Colonic mucosa (tissue), 4 donors: ENCODE measurements around the gene ZNF552. TPM values are rescaled to one million over a fixed set of nuclear protein-coding genes. Genes with fewer than 3 reads are reported as not detected.
"Not testable (repeated sequence)": the region's sequence is repeated elsewhere in the genome, so short reads cannot be mapped to it uniquely, and the experiment has no call there.

ENCODE experiments used
- DNase-seq: peaks from one replicate; pipeline ENCODE4 v3.0.0-alpha.2; 2020
- H3K27ac ChIP-seq: fragments of 200-600 bp; one replicate; pipeline ENCODE4 v1.8.0; 2021
- H3K27me3 ChIP-seq: fragments of 200-600 bp; one replicate; pipeline ENCODE4 v1.8.0; 2021
- H3K36me3 ChIP-seq: fragments of 200-600 bp; one replicate; pipeline ENCODE4 v1.8.0; 2021
- H3K4me1 ChIP-seq: fragments of 200-600 bp; one replicate; pipeline ENCODE4 v1.8.0; 2021; ENCODE audit warnings: mild to moderate bottlenecking
- H3K4me3 ChIP-seq: fragments of 200-600 bp; one replicate; pipeline ENCODE4 v1.8.0; 2021
- H3K9ac ChIP-seq, 2 donors: one replicate each; pipeline ENCODE4 v1.7.0; 2013; ENCODE audit warnings: control low read depth in 2 of 2, low read depth in 2 of 2, low read length in 2 of 2
- H3K9me3 ChIP-seq: fragments of 200-600 bp; one replicate; pipeline ENCODE4 v1.8.0; 2021
- CTCF ChIP-seq: fragments of 200-600 bp; IDR thresholded peaks from one replicate; pipeline ENCODE4 v1.8.0; 2022; ENCODE audit warnings: antibody characterized with exemption, mild to moderate bottlenecking
- intact Hi-C: fragments of 100-400 bp; cut with DNase I; formaldehyde crosslinking; loops from one replicate; pipeline ENCODE4 v1.14.1; 2022
- total RNA-seq, 2 donors: library from RNA; stranded (reverse); fragmentation: NEBNext Ultra II Directional in 1 of 2; extraction: Animal tissue kit (Norgen Biotek cat#: 25700) in 1 of 2; gene quantifications; one replicate each; pipeline ENCODE4 v1.2.1, GENCODE V29; 2021
- donor health status: healthy.
- donor health status: DM: no; HTN: no; CAD: no.
- donor health status: DM: no; HTN: no; CAD: no.

The ZNF552 gene
- total RNA-seq, 2 donors from 2014 or later: 21.7 to 24.8 TPM

- peaks cover 15% of the 10 kb centered on the region for H3K4me1 ChIP-seq
Observed at GRCh38 chr19:57816652-57817051, 1.9 kb upstream of the ZNF552 start.

DNA sequence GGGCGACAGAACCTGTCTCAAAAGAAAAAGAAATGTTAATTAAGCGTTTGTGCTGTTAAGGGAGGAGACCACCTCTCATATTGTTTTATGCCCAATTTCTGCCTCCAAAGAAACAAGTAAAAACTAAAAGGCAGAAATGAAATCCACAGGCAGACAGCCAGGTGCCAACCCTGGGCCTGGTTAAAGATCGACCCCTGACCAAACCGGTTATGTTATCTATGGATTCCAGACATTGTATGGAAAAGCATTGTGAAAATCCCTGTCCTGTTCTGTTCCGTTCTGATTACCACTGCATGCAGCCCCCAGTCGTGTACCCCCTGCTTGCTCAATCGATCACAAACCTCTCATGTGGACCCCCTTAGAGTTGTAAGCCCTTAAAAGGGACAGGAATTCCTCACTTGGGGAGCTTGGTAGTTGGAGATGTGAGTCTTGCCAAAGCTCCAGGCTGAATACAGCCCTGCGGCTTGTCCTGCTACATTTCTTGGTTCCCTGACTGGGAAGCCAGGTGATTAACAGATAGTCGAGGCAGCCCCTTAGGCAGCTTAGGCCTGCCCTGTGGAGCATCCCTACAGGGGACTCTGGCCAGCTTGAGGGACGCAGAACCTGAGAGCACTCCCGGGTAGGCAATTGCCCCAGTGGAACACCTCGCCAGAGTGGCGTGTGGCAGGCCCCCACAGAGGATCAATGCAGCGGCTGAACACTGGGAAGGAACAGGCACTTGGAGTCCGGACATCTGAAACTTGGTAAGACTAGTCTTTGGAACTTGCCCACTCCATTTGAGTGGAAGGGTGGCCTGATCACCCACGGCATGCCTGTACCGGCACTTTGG lies 748 bp upstream of the ZNF552 start:
- intact Hi-C loops: no loop called here
- peak overlapping the region; percentile 81 for H3K4me3 ChIP-seq
- peak overlapping the region in 1 of 2 donors; percentile 92 for H3K9ac ChIP-seq
- H3K4me1 ChIP-seq: peaks cover 11% of the 10 kb centered on the region
- H3K27me3 ChIP-seq: no peaks in the 10 kb centered on the region
- H3K36me3 ChIP-seq: no peaks in the 10 kb centered on the region
- no peak for DNase-seq
- no peaks in the 10 kb centered on the region for H3K9me3 ChIP-seq
- peak overlapping the region; percentile 62 for H3K27ac ChIP-seq
- no peak for TF ChIP-seq CTCF

More at GRCh38 chr19:57816652-57817051, 1.9 kb upstream of the ZNF552 start:
- no peak overlapping the region for H3K9ac ChIP-seq
- no peaks in the 10 kb centered on the region for H3K27me3 ChIP-seq
- no peaks in the 10 kb centered on the region for H3K9me3 ChIP-seq
- H3K4me3 ChIP-seq: no peak overlapping the region
- no peak for TF ChIP-seq CTCF
- intact Hi-C loops: no loop called here
- DNase-seq: no peak
- H3K36me3 ChIP-seq: no peaks in the 10 kb centered on the region
- no peak overlapping the region for H3K27ac ChIP-seq

DNA sequence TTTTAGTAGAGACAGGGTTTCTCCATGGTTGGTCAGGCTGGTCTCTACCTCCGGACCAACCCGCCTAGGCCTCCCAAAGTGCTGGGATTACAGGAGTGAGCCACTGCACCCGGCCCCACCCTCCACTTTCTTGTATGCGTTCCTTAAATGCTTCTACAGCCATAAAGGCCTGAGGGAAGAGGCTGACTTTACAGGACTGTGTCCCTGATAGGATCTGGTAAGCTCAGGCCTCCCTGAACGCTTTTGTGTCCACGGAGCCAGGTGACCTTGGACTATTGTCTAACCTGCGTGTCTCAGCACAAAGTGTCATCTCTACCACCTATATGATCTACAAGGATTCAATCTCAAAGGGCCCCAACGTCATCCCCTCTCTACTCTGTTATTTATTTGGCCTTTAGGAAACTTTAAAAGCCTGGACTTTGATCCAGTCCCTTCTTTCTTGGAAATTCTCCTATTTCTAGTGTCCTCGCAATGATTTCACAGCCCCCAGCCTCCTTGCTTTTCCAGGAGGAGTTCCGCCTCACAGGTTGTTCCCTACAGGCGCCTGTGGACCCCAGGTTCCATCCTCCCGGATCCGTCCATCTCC lies 701 bp downstream of the ZNF552 start:
- H3K4me3 ChIP-seq: peak overlapping the region; percentile 81
- H3K4me1 ChIP-seq: peaks cover 14% of the 10 kb centered on the region
- H3K9ac ChIP-seq: peak overlapping the region; percentile 67 to 92
- H3K27me3 ChIP-seq: no peaks in the 10 kb centered on the region
- peak overlapping the region; percentile 62 for H3K27ac ChIP-seq
- no peak for TF ChIP-seq CTCF
- intact Hi-C loops: no loop called here
- H3K9me3 ChIP-seq: no peaks in the 10 kb centered on the region
- DNase-seq: peak; percentile 72
- H3K36me3 ChIP-seq: peaks cover 4% of the 10 kb centered on the region

DNA sequence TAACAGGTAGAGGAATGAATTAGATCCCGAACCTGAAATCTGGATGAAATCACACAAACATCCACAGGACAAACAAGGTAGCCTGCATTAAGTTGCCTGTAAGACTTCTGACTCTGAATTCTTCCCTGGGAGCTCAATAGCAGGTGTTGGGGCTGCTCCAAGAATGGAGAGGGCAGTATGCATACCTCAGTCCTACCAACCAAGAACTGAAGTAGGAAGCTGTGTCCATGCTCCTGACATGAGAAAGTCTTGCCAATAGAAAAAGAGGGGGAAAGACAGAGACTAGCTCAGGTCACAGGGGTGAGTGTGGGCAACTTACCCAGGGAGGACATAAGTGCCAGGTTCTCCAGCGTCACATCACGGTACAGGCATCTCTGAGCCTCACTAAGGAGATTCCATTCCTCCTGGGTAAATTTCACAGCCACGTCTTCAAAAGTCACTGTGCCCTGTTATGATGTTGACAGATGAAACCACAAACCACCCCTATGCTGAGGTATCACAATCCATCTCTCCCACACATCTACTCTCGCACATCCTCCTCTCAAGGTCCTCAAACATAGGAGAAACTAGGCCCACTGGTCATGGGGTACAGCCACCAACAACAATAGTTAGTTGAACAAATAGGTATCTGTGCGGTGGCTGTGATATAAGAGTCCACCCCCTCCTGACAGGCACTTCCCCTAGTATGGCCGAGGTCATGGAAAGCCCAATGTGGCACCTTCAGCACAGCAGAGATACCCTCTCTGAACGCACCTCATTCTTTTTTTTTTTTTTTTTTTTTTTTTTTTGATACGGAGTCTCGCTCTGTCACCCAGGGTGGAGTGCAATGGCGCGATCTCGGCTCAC lies 1.5 kb downstream of the ZNF552 start:
- DNase-seq, H3K27me3 ChIP-seq, H3K9me3 ChIP-seq, H3K36me3 ChIP-seq, intact Hi-C loops: not testable (repeated sequence)
- peak overlapping the region; percentile 62 for H3K27ac ChIP-seq
- H3K4me1 ChIP-seq: peaks cover 14% of the 10 kb centered on the region
- H3K9ac ChIP-seq: peak overlapping the region; percentile 67 to 92
- peak overlapping the region; percentile 81 for H3K4me3 ChIP-seq

- H3K27ac ChIP-seq: no peak overlapping the region
- no peak overlapping the region for H3K4me3 ChIP-seq
- peaks cover 14% of the 10 kb centered on the region for H3K4me1 ChIP-seq
- intact Hi-C loops: no loop called here
- no peaks in the 10 kb centered on the region for H3K9me3 ChIP-seq
- DNase-seq: no peak
- peaks cover 4% of the 10 kb centered on the region for H3K36me3 ChIP-seq
- no peak for TF ChIP-seq CTCF
- H3K27me3 ChIP-seq: no peaks in the 10 kb centered on the region
- H3K9ac ChIP-seq: no peak overlapping the region
Observed at GRCh38 chr19:57812226-57812625, 2.5 kb downstream of the ZNF552 start.

DNA sequence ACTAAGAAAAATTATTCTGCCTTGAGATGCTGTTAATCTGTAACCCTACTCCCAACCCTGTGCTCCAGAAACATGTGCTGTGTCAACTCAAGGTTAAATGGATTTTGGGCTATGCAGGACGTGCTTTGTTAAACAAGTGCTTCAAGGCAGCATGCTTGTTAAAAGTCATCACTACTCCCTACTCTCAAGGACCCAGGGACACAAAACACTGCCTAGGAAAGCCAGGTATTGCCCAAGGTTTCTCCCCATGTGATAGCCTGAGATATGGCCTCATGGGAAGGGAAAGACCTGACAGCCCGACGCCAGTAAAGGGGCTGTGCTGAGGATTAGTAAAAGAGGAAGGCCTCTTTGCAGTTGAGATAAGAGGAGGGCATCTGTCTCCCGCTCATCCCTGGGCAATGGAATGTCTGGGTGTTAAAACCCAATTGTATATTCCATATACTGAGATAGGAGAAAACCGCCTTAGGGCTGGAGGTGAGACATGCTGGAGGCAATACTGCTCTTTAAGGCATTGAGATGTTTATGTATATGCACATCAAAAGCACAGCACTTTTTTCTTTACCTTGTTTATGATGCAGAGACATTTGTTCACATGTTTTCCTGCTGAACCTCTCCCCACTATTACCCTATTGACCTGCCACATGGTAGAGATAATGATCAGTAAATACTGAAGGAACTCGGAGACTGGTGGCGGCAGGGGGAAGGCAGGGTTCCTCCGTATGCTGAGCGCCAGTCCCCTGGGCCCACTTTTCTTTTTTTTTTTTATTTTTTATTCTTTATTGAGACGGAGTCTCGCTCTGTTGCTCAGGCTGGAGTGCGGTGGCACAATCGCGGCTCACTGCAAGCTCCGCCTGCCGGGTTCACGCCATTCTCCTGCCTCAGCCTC lies 4.1 kb downstream of the ZNF552 start:
- H3K4me3 ChIP-seq, H3K9ac ChIP-seq, H3K27ac ChIP-seq, H3K36me3 ChIP-seq, H3K27me3 ChIP-seq, H3K9me3 ChIP-seq, intact Hi-C loops, DNase-seq: not testable (repeated sequence)
- H3K4me1 ChIP-seq: peaks cover 16% of the 10 kb centered on the region
